ENCODE measurements around the gene ZW10.
"Not testable (repeated sequence)": the region's sequence is repeated elsewhere in the genome, so short reads cannot be mapped to it uniquely, and the experiment has no call there.

The ZW10 gene

DNA sequence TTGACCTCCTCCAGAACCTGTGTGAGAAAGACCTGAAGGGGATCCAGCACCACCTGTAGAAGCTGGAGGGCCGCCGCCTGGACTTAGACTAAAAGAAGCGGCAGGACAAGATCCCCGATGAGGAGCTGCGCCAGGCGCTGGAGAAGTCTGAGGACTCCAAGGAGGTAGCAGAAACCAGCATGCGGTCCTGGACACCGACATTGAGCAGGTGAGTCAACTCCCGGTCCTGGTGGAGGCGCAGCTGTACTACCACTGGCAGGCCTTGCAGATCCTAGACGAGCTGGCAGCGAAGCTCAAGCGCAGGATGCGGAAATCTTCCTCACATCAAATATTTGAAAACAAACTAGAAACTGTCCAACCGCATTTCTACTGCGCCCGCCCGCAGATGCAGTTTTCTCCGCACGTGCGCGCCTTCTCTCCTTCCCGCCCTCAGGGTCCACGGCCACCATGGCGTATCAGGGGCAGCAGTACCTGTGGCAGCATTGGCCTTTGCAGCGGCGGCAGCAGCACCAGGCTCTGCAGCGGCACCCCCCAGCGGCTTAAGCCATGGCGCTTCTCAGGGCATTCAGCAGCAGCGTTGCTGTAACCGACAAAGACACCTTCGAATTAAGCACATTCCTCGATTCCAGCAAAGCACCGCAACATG, 16.3 kb upstream of the ZW10 start:
- H3K79me2 ChIP-seq (ENCODE audit: insufficient read depth, low read length): no peaks in the 10 kb centered on the region
- H3K27ac ChIP-seq (ENCODE audit: low read length): no peak overlapping the region
- H3K9me3 ChIP-seq (ENCODE audit: insufficient read depth, low read length, severe bottlenecking): no peaks in the 10 kb centered on the region
- H2AFZ ChIP-seq (ENCODE audit: low read depth, low read length): no peak overlapping the region
- H3K9ac ChIP-seq (ENCODE audit: low read depth, low read length): no peak overlapping the region
- no peaks in the 10 kb centered on the region for H3K4me1 ChIP-seq (ENCODE audit: insufficient read depth, low read length)
- TF ChIP-seq, protein P1, sequence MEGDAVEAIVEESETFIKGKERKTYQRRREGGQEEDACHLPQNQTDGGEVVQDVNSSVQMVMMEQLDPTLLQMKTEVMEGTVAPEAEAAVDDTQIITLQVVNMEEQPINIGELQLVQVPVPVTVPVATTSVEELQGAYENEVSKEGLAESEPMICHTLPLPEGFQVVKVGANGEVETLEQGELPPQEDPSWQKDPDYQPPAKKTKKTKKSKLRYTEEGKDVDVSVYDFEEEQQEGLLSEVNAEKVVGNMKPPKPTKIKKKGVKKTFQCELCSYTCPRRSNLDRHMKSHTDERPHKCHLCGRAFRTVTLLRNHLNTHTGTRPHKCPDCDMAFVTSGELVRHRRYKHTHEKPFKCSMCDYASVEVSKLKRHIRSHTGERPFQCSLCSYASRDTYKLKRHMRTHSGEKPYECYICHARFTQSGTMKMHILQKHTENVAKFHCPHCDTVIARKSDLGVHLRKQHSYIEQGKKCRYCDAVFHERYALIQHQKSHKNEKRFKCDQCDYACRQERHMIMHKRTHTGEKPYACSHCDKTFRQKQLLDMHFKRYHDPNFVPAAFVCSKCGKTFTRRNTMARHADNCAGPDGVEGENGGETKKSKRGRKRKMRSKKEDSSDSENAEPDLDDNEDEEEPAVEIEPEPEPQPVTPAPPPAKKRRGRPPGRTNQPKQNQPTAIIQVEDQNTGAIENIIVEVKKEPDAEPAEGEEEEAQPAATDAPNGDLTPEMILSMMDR (IDR thresholded peaks at IDR 0.05; ENCODE audit: borderline replicate concordance, extremely low read depth, low read length, poor library complexity, severe bottlenecking): no peak
- no peak for TF ChIP-seq EZH2 (IDR thresholded peaks at IDR 0.05; ENCODE audit: borderline replicate concordance, low read depth, low read length, severe bottlenecking)
- H3K4me3 ChIP-seq (ENCODE audit: low read depth in 1 of 2, low read length in 2 of 2): no peak overlapping the region
- no peaks in the 10 kb centered on the region for H3K36me3 ChIP-seq (ENCODE audit: insufficient read depth, low read length)
- DNase-seq (no peak), ATAC-seq (ENCODE audit: insufficient read depth, low read depth) (no peak)
- no peaks in the 10 kb centered on the region for H4K20me1 ChIP-seq (ENCODE audit: insufficient read depth, low read length)
- H3K4me2 ChIP-seq (ENCODE audit: insufficient read depth, low read length): no peak overlapping the region
- H3K27me3 ChIP-seq (ENCODE audit: insufficient read depth, low read length, poor library complexity): peaks cover 3% of the 10 kb centered on the region

DNA sequence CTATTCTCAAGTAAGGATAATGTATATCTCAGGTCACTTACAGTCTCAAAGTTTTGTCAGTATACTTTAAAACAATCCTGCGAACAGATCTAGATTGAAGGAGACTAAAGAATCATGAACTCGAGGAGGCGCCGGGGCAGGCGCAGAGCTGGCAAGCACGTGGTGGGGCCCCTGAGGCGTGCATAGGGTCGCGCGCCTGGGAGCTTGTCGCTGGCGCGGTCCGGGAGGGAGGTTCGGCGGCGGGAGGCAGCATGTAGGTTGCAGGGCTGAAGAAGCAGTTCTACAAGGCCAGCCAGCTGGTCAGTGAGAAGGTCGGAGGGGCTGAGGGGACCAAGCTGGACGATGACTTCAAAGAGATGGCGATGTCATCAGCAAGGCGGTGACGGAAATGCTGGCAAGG, 15.5 kb upstream of the ZW10 start:
- not testable (repeated sequence) for H3K4me2 ChIP-seq (ENCODE audit: insufficient read depth, low read length); H2AFZ ChIP-seq (ENCODE audit: low read depth, low read length); H3K4me3 ChIP-seq (ENCODE audit: low read depth in 1 of 2, low read length in 2 of 2); H3K36me3 ChIP-seq (ENCODE audit: insufficient read depth, low read length); H3K27ac ChIP-seq (ENCODE audit: low read length); DNase-seq; H3K9ac ChIP-seq (ENCODE audit: low read depth, low read length); ATAC-seq (ENCODE audit: insufficient read depth, low read depth); H3K27me3 ChIP-seq (ENCODE audit: insufficient read depth, low read length, poor library complexity); H3K79me2 ChIP-seq (ENCODE audit: insufficient read depth, low read length); H4K20me1 ChIP-seq (ENCODE audit: insufficient read depth, low read length); H3K9me3 ChIP-seq (ENCODE audit: insufficient read depth, low read length, severe bottlenecking); H3K4me1 ChIP-seq (ENCODE audit: insufficient read depth, low read length)

DNA sequence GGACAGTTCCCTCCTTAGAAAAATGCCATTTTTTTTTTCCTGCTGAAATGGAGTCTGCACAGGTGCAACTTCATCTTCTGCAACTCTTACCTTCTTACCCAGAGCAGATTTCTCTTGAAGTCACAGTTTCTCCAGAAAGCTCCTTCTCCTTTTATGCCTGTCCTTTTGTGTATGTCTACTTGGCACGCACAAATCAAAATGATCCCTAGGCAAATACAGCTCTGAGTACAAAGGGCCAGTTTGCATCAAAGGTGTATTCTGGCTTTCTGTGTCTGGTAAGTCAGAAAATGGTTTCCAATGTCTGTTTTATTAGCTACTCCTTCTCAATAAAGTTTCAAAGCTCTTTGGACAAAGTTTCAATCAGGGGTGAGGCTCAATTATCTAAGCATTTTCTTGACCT, 8.6 kb upstream of the ZW10 start:
- Histone ChIP-seq H3K27me3 (ENCODE audit: insufficient read depth, low read length, poor library complexity) (peaks cover 19% of the 10 kb centered on the region), H3K79me2 (ENCODE audit: insufficient read depth, low read length) (no peaks in the 10 kb centered on the region), H3K9me3 (ENCODE audit: insufficient read depth, low read length, severe bottlenecking) (no peaks in the 10 kb centered on the region), H4K20me1 (ENCODE audit: insufficient read depth, low read length) (no peaks in the 10 kb centered on the region), H3K27ac (ENCODE audit: low read length) (no peak overlapping the region), H2AFZ (ENCODE audit: low read depth, low read length) (no peak overlapping the region), H3K4me1 (ENCODE audit: insufficient read depth, low read length) (no peaks in the 10 kb centered on the region), H3K36me3 (ENCODE audit: insufficient read depth, low read length) (no peaks in the 10 kb centered on the region), H3K9ac (ENCODE audit: low read depth, low read length) (no peak overlapping the region), H3K4me2 (ENCODE audit: insufficient read depth, low read length) (no peak overlapping the region), H3K4me3 (ENCODE audit: low read depth in 1 of 2, low read length in 2 of 2) (no peak overlapping the region)
- no peak for TF ChIP-seq EZH2 (IDR thresholded peaks at IDR 0.05; ENCODE audit: borderline replicate concordance, low read depth, low read length, severe bottlenecking)
- TF ChIP-seq, protein P1 (IDR thresholded peaks at IDR 0.05; ENCODE audit: borderline replicate concordance, extremely low read depth, low read length, poor library complexity, severe bottlenecking): no peak
- ATAC-seq (ENCODE audit: insufficient read depth, low read depth) (no peak), DNase-seq (no peak)

DNA sequence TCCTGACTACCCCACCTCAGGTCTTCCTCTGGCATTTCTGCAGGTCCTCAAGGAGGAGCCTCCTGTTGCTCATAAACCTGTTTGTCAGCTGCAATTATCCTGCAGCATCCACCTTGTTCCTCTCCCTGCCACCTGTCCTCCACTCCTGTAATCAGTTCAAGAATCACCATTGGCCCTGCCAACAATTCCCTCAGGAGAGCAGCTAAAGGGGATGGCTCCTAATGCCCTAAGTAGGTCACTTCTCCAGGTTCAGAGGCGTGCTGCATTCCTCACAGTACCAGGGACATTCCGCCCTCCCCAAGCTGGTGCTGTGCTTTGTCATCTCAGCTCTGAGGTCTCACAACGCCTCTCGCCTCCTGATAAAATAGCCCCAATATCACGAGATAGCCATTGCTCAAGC, 8.2 kb upstream of the ZW10 start:
- H2AFZ ChIP-seq (ENCODE audit: low read depth, low read length): no peak overlapping the region

More for the DNA sequence above, 8.2 kb upstream of the ZW10 start:
- ATAC-seq (ENCODE audit: insufficient read depth, low read depth): no peak
- no peaks in the 10 kb centered on the region for H3K4me1 ChIP-seq (ENCODE audit: insufficient read depth, low read length)
- no peak overlapping the region for H3K9ac ChIP-seq (ENCODE audit: low read depth, low read length)
- H3K4me2 ChIP-seq (ENCODE audit: insufficient read depth, low read length): no peak overlapping the region
- no peaks in the 10 kb centered on the region for H3K36me3 ChIP-seq (ENCODE audit: insufficient read depth, low read length)
- no peaks in the 10 kb centered on the region for H3K9me3 ChIP-seq (ENCODE audit: insufficient read depth, low read length, severe bottlenecking)
- H3K27me3 ChIP-seq (ENCODE audit: insufficient read depth, low read length, poor library complexity): peaks cover 19% of the 10 kb centered on the region
- H3K79me2 ChIP-seq (ENCODE audit: insufficient read depth, low read length): no peaks in the 10 kb centered on the region
- DNase-seq: no peak
- no peak overlapping the region for H3K27ac ChIP-seq (ENCODE audit: low read length)
- TF ChIP-seq, protein P1 (IDR thresholded peaks at IDR 0.05; ENCODE audit: borderline replicate concordance, extremely low read depth, low read length, poor library complexity, severe bottlenecking): no peak
- TF ChIP-seq EZH2 (IDR thresholded peaks at IDR 0.05; ENCODE audit: borderline replicate concordance, low read depth, low read length, severe bottlenecking): no peak
- no peaks in the 10 kb centered on the region for H4K20me1 ChIP-seq (ENCODE audit: insufficient read depth, low read length)
- H3K4me3 ChIP-seq (ENCODE audit: low read depth in 1 of 2, low read length in 2 of 2): no peak overlapping the region

Measured in DND-41 (cell line).